Natural killer cell (primary cell): ENCODE measurements around the gene SLC12A5. TPM values are rescaled to one million over a fixed set of nuclear protein-coding genes. Genes with fewer than 3 reads are reported as not detected.

Experiments
- ATAC-seq, 3 donors: fragments of 150-1000 bp in 2 of 3; fragments of 200-7000 bp in 1 of 3; cut with Tn5 transposase; 1 replicate in 1 of 3; 2 replicates in 2 of 3; pipeline ENCODE4 v1.10.0; 2021; ENCODE audit warnings: mild to moderate bottlenecking in 2 of 3, moderate library complexity in 2 of 3
- DNase-seq, 2 donors: peaks; one replicate each; pipeline versions ENCODE4 v3.0.0 to v3.0.0-alpha.2; 2013 to 2021; ENCODE audit warnings: mixed read lengths in 1 of 2
- H3K27ac ChIP-seq: one replicate; pipeline ENCODE4 v1.5.1; 2013; ENCODE audit warnings: mild to moderate bottlenecking, low read length
- H3K27me3 ChIP-seq: one replicate; pipeline ENCODE4 v1.6.1; 2013; ENCODE audit warnings: low read length; ENCODE audit not compliant: control insufficient read depth, insufficient read depth
- H3K36me3 ChIP-seq: one replicate; pipeline ENCODE4 v1.6.1; 2013; ENCODE audit warnings: low read length; ENCODE audit not compliant: control insufficient read depth, insufficient read depth
- H3K4me1 ChIP-seq: one replicate; pipeline ENCODE4 v1.6.1; 2013; ENCODE audit warnings: low read length; ENCODE audit not compliant: control insufficient read depth, insufficient read depth
- H3K4me3 ChIP-seq: one replicate; pipeline ENCODE4 v1.5.1; 2013; ENCODE audit warnings: low read length
- H3K9me3 ChIP-seq: one replicate; pipeline ENCODE4 v1.6.1; 2013; ENCODE audit warnings: low read length; ENCODE audit not compliant: control insufficient read depth, insufficient read depth
- H3K27ac Mint-ChIP-seq, 2 donors: one replicate each; pipeline ENCODE4 v1.8.0; 2022; ENCODE audit warnings: mild to moderate bottlenecking in 2 of 2, mixed read lengths in 2 of 2, moderate library complexity in 1 of 2
- H3K27me3 Mint-ChIP-seq, 2 donors: one replicate each; pipeline ENCODE4 v1.8.0; 2022; ENCODE audit warnings: low read depth in 2 of 2, mixed read lengths in 2 of 2
- H3K36me3 Mint-ChIP-seq: one replicate; pipeline ENCODE4 v1.8.0; 2022; ENCODE audit warnings: mixed read lengths
- H3K4me1 Mint-ChIP-seq, 2 donors: one replicate each; pipeline ENCODE4 v1.8.0; 2022; ENCODE audit warnings: mixed read lengths in 2 of 2
- H3K4me3 Mint-ChIP-seq: one replicate; pipeline ENCODE4 v1.8.0; 2022; ENCODE audit warnings: mild to moderate bottlenecking, moderate library complexity, mixed read lengths
- H3K9me3 Mint-ChIP-seq, 2 donors: one replicate each; pipeline ENCODE4 v1.8.0; 2022; ENCODE audit warnings: mixed read lengths in 2 of 2
- CTCF ChIP-seq: fragments of 200-600 bp; IDR thresholded peaks from one replicate; pipeline ENCODE4 v1.8.0; 2022; ENCODE audit warnings: antibody characterized with exemption
- WGBS: methylation state at CpG from one replicate; pipeline ENCODE4 v1.1.7; 2013; ENCODE audit warnings: missing lambda C conversion rate; ENCODE audit not compliant: insufficient coverage; 5-methylcytosine and 5-hydroxymethylcytosine counted together
- intact Hi-C: fragments of 100-400 bp; cut with micrococcal nuclease; formaldehyde crosslinking; loops from one replicate; pipeline ENCODE4 v1.14.2; 2022
- total RNA-seq, 4 donors: library from RNA; stranded (reverse); fragments of 120-200 nt in 1 of 4; gene quantifications; one replicate each; pipeline versions ENCODE4 v1.2.3 to v1.2.4, GENCODE V29; 2013 to 2022

Gene SLC12A5
- total RNA-seq, 3 donors from 2014 or later (not counting 1 experiment from before 2014, with no cell fraction given), result 0.85 TPM; not detected in 2

- Histone ChIP-seq H3K9me3 (peaks cover 11% of the 10 kb centered on the region), H3K27me3 (peaks cover 52% of the 10 kb centered on the region), H3K4me1 (peaks cover 65% of the 10 kb centered on the region), H3K4me3 (no peak overlapping the region), H3K36me3 (no peaks in the 10 kb centered on the region), H3K27ac (no peak overlapping the region)
- WGBS, result 37% methylated on average over 10 of the region's 10 CpGs
- ATAC-seq (no peak), DNase-seq (no peak)
- Mint-ChIP-seq H3K36me3 (no peaks in the 10 kb centered on the region), H3K9me3 (no peaks in the 10 kb centered on the region), H3K4me1 (peaks cover 37 to 59% of the 10 kb centered on the region in 2 donors), H3K27ac (peak overlapping the region in 1 of 2 donors; percentile 83), H3K27me3 (peaks cover 65 to 66% of the 10 kb centered on the region in 2 donors), H3K4me3 (peak overlapping the region; percentile 69)
- intact Hi-C loops, result loop anchor here (1.0 to 5.0 kb wide), 2 partner anchors 26 to 41 kb away; partner anchors contain the start of gene ZNF335
- no peak for TF ChIP-seq CTCF
These were observed 16.1 kb upstream of the SLC12A5 start for GRCh38 chr20:46012921-46013320.

- H3K27ac ChIP-seq, result no peak overlapping the region
- H3K4me3 ChIP-seq, result no peak overlapping the region
- H3K36me3 ChIP-seq, result no peaks in the 10 kb centered on the region
- ATAC-seq (no peak), DNase-seq (no peak)
- intact Hi-C loops, result loop anchor here (1.0 to 5.0 kb wide), 2 partner anchors 26 to 41 kb away; partner anchors contain the start of gene ZNF335
- H3K4me1 ChIP-seq, result peaks cover 61% of the 10 kb centered on the region
- Mint-ChIP-seq H3K27ac (peak overlapping the region in 1 of 2 donors; percentile 83), H3K27me3 (peaks cover 64% of the 10 kb centered on the region in 2 donors), H3K9me3 (no peaks in the 10 kb centered on the region), H3K36me3 (no peaks in the 10 kb centered on the region), H3K4me3 (peak overlapping the region; percentile 69), H3K4me1 (peaks cover 33 to 54% of the 10 kb centered on the region in 2 donors)
- TF ChIP-seq CTCF, result no peak
- H3K27me3 ChIP-seq, result peaks cover 52% of the 10 kb centered on the region
- WGBS, result 16% methylated on average over 29 of the region's 29 CpGs
- peaks cover 11% of the 10 kb centered on the region for H3K9me3 ChIP-seq
These were observed 15.6 kb upstream of the SLC12A5 start for GRCh38 chr20:46013322-46013828.

GRCh38 chr20:46013829-46014516 is 15.0 kb upstream of the SLC12A5 start:
- Histone ChIP-seq H3K27me3 (peaks cover 49% of the 10 kb centered on the region), H3K9me3 (peaks cover 11% of the 10 kb centered on the region), H3K4me3 (peak overlapping the region; percentile 5), H3K27ac (no peak overlapping the region), H3K4me1 (peaks cover 55% of the 10 kb centered on the region), H3K36me3 (no peaks in the 10 kb centered on the region)
- Mint-ChIP-seq H3K4me3 (peak overlapping the region; percentile 67), H3K36me3 (no peaks in the 10 kb centered on the region), H3K27me3 (peaks cover 66 to 70% of the 10 kb centered on the region in 2 donors), H3K9me3 (no peaks in the 10 kb centered on the region), H3K4me1 (peaks cover 27 to 48% of the 10 kb centered on the region in 2 donors), H3K27ac (peak overlapping the region; percentile 3 to 50)
- intact Hi-C loops, result loop anchor here (1.0 to 5.0 kb wide), 2 partner anchors 27 to 42 kb away; partner anchors contain the start of gene ZNF335
- TF ChIP-seq CTCF, result peak; percentile 99
- whole genome bisulfite sequencing, result 2% methylated on average over 67 of the region's 67 CpGs
- peak; percentile 62 to 87 for DNase-seq
- peak; percentile 63 to 68 (median 66) for ATAC-seq
